H1 (cell line): ENCODE results near the gene RPRD1A. TPM values are rescaled to one million over a fixed set of nuclear protein-coding genes. Genes with fewer than 3 reads are reported as not detected.
A peak's percentile ranks its signal among the peaks of the same experiment; 100 is the strongest.

Experiments
- CTCF ChIA-PET: fragments of 300-600 bp; sonication (Branson Sonifier 250); formaldehyde crosslinking; loops from one replicate; lab custom pipeline; 2021; ENCODE audit not compliant: partially characterized antibody; lab: Charles Lee
- POLR2A ChIA-PET: fragments of 300-600 bp; sonication (Branson Sonifier 250); formaldehyde crosslinking; loops from one replicate; lab custom pipeline; 2021; ENCODE audit warnings: inconsistent platforms; ENCODE audit not compliant: partially characterized antibody; lab: Charles Lee
- DNase-seq, 2 experiments: peaks; one replicate each; pipeline versions ENCODE4 v3.0.0 to v3.0.0-alpha.2; 2010 to 2022; ENCODE audit warnings: low spot score in 2 of 2, low read depth in 1 of 2, mixed read lengths in 1 of 2
- FAIRE-seq: peaks from 2 replicates; lab custom pipeline; 2011; peaks lifted over from hg19 to GRCh38; lab: Jason Lieb, UNC
- H2AFZ ChIP-seq: 2 replicates; pipeline ENCODE4 v1.8.1; 2012; ENCODE audit warnings: low read length, inconsistent platforms
- H2AK5ac ChIP-seq: 2 replicates; pipeline ENCODE4 v1.6.1; 2013; ENCODE audit warnings: low read depth, low read length
- H2BK120ac ChIP-seq: replicated peaks from 2 replicates; pipeline ENCODE3; 2013; ENCODE audit warnings: low read depth, low read length, inconsistent platforms
- H2BK12ac ChIP-seq: 2 replicates; pipeline ENCODE4 v1.6.1; 2013; ENCODE audit warnings: low read depth, low read length
- H2BK15ac ChIP-seq: 2 replicates; pipeline ENCODE4 v1.6.1; 2013; ENCODE audit warnings: low read length
- H2BK20ac ChIP-seq: 2 replicates; pipeline ENCODE4 v1.6.1; 2013; ENCODE audit warnings: low read length
- H2BK5ac ChIP-seq: 2 replicates; pipeline ENCODE4 v1.6.1; 2013; ENCODE audit warnings: low read depth, low read length
- H3K14ac ChIP-seq: 2 replicates; pipeline ENCODE4 v1.6.1; 2013; ENCODE audit warnings: inconsistent platforms; ENCODE audit not compliant: insufficient read length
- H3K18ac ChIP-seq: 2 replicates; pipeline ENCODE4 v1.6.1; 2013; ENCODE audit warnings: low read length; ENCODE audit errors: extremely low read depth
- H3K23ac ChIP-seq: 2 replicates; pipeline ENCODE4 v1.6.1; 2013; ENCODE audit warnings: inconsistent platforms; ENCODE audit not compliant: insufficient read length
- H3K23me2 ChIP-seq: 2 replicates; pipeline ENCODE4 v1.6.1; 2013; ENCODE audit warnings: low read depth, low read length
- H3K27ac ChIP-seq: 2 replicates; pipeline ENCODE4 v1.6.1; 2011; ENCODE audit warnings: low read depth, low read length, inconsistent platforms
- H3K27me3 ChIP-seq, 4 experiments: replicated peaks in 1 of 4; 1 replicate in 1 of 4; 2 replicates in 3 of 4; pipeline versions ENCODE4 v1.6.1 to v1.8.1; 2011 to 2013; ENCODE audit warnings: low read length in 3 of 4, mild to moderate bottlenecking in 3 of 4, inconsistent platforms in 2 of 4, mixed read lengths in 2 of 4, moderate library complexity in 1 of 4; ENCODE audit not compliant: control insufficient read depth in 3 of 4, insufficient read depth in 3 of 4; ENCODE audit errors: extremely low read depth in 1 of 4
- H3K36me3 ChIP-seq, 4 experiments: 2 replicates each; pipeline versions ENCODE4 v1.6.1 to v1.8.1; 2011 to 2013; ENCODE audit warnings: mild to moderate bottlenecking in 4 of 4, low read length in 3 of 4, moderate library complexity in 2 of 4, control low read depth in 1 of 4, inconsistent platforms in 1 of 4; ENCODE audit not compliant: insufficient read depth in 4 of 4, control insufficient read depth in 2 of 4
- H3K4ac ChIP-seq: replicated peaks from 2 replicates; pipeline ENCODE3; 2013; ENCODE audit warnings: low read length, low read depth, mixed read lengths, inconsistent platforms; ENCODE audit not compliant: insufficient read length
- H3K4me1 ChIP-seq, 4 experiments: replicated peaks in 1 of 4; 1 replicate in 1 of 4; 2 replicates in 3 of 4; pipeline versions ENCODE4 v1.6.1 to v1.8.1; 2011 to 2013; ENCODE audit warnings: low read length in 3 of 4, inconsistent platforms in 2 of 4, mixed read lengths in 1 of 4; ENCODE audit not compliant: insufficient read depth in 4 of 4, control insufficient read depth in 3 of 4
- H3K4me2 ChIP-seq, 2 experiments: 2 replicates each; pipeline versions ENCODE4 v1.6.1 to v1.8.1; 2011 to 2013; ENCODE audit warnings: low read depth in 2 of 2, low read length in 2 of 2, control low read depth in 1 of 2, inconsistent platforms in 1 of 2, mild to moderate bottlenecking in 1 of 2; ENCODE audit not compliant: insufficient read depth in 1 of 2
- H3K4me3 ChIP-seq, 4 experiments: fragments of 200-600, 300-600 bp in 1 of 4; sonication (generic), shearing (Covaris generic), sonication (Bioruptor Twin) in 1 of 4; 2 replicates each; pipeline versions ENCODE4 v1.5.1 to v1.8.1; 2011 to 2016; ENCODE audit warnings: low read length in 4 of 4, low read depth in 3 of 4, control low read depth in 2 of 4, inconsistent platforms in 2 of 4, mild to moderate bottlenecking in 2 of 4, mixed read lengths in 1 of 4, moderate library complexity in 1 of 4; ENCODE audit not compliant: insufficient read depth in 2 of 4; ENCODE audit errors: extremely low read depth in 1 of 4
- H3K56ac ChIP-seq: replicated peaks from 2 replicates; pipeline ENCODE3; 2013; ENCODE audit warnings: low read depth, mild to moderate bottlenecking, mixed read lengths, low read length, inconsistent platforms; ENCODE audit not compliant: insufficient read length
- H3K79me1 ChIP-seq: 2 replicates; pipeline ENCODE4 v1.6.1; 2013; ENCODE audit warnings: low read depth, low read length, control low read depth
- H3K79me2 ChIP-seq, 2 experiments: 2 replicates each; pipeline versions ENCODE4 v1.6.1 to v1.8.1; 2012 to 2013; ENCODE audit warnings: low read length in 2 of 2, mild to moderate bottlenecking in 2 of 2, inconsistent platforms in 1 of 2; ENCODE audit not compliant: insufficient read depth in 2 of 2, control insufficient read depth in 1 of 2
- H3K9ac ChIP-seq, 4 experiments: replicated peaks in 1 of 4; 1 replicate in 1 of 4; 2 replicates in 3 of 4; pipeline versions ENCODE4 v1.6.1 to v1.8.1; 2011 to 2013; ENCODE audit warnings: low read depth in 3 of 4, low read length in 3 of 4, control low read depth in 2 of 4, mild to moderate bottlenecking in 2 of 4, moderate library complexity in 2 of 4, inconsistent platforms in 1 of 4; ENCODE audit errors: extremely low read depth in 1 of 4
- H3K9me3 ChIP-seq, 2 experiments: 2 replicates each; pipeline versions ENCODE4 v1.6.1 to v1.8.1; 2012 to 2013; ENCODE audit warnings: mild to moderate bottlenecking in 2 of 2, moderate library complexity in 2 of 2, control low read depth in 1 of 2, inconsistent platforms in 1 of 2, low read depth in 1 of 2, low read length in 1 of 2, mixed read lengths in 1 of 2; ENCODE audit not compliant: insufficient read depth in 2 of 2
- H4K20me1 ChIP-seq, 2 experiments: replicated peaks in 1 of 2; 2 replicates each; pipeline versions ENCODE3 to v1.8.1; 2011 to 2013; ENCODE audit warnings: inconsistent platforms in 2 of 2, low read length in 2 of 2, mild to moderate bottlenecking in 1 of 2; ENCODE audit not compliant: insufficient read depth in 2 of 2, control insufficient read depth in 1 of 2
- H4K5ac ChIP-seq: 2 replicates; pipeline ENCODE4 v1.6.1; 2013; ENCODE audit warnings: low read length, low read depth, mixed read lengths, inconsistent platforms; ENCODE audit not compliant: insufficient read length
- H4K8ac ChIP-seq: 2 replicates; pipeline ENCODE4 v1.8.0; 2013; ENCODE audit warnings: mild to moderate bottlenecking, moderate library complexity, low read length, inconsistent platforms; ENCODE audit not compliant: insufficient read depth; ENCODE audit errors: extremely low read depth
- H4K91ac ChIP-seq: replicated peaks from 2 replicates; pipeline ENCODE3; 2013; ENCODE audit warnings: low read length, mixed read lengths, inconsistent platforms; ENCODE audit not compliant: insufficient read length
- JUND ChIP-seq: IDR thresholded peaks from 2 replicates; pipeline ENCODE4 v1.6.1; 2011; ENCODE audit warnings: mild to moderate bottlenecking, improper control_type of control experiment, low read length
- POLR2AphosphoS5 ChIP-seq: IDR thresholded peaks from 2 replicates; pipeline ENCODE4 v1.6.1; 2011; ENCODE audit warnings: low read depth, low read length
- WGBS, 2 experiments: shearing (Covaris generic) in 1 of 2; methylation state at CpG; one replicate each; pipeline versions ENCODE4 v1.1.6 to v1.1.7; 2013 to 2015; ENCODE audit warnings: low lambda C conversion rate in 2 of 2, mixed read lengths in 2 of 2, inconsistent platforms in 1 of 2, low coverage in 1 of 2, missing lambda C conversion rate in 1 of 2; ENCODE audit not compliant: insufficient replicate concordance in 2 of 2, insufficient coverage in 1 of 2, insufficient read length in 1 of 2; ENCODE audit errors: extremely low coverage in 1 of 2, missing lambda C conversion rate in 1 of 2; 5-methylcytosine and 5-hydroxymethylcytosine counted together
- polyA plus RNA-seq, 7 experiments: library from polyadenylated mRNA; depleted of rRNA in 3 of 7; stranded (reverse) in 5 of 7; unstranded in 2 of 7; fragments of >200 nt in 5 of 7; fragments of 200-250 nt in 2 of 7; gene quantifications; 1 replicate in 5 of 7; 2 replicates in 1 of 7; 4 replicates in 1 of 7; pipeline versions ENCODE4 v1.2.1 to v1.2.3, GENCODE V29; 2011 to 2013; ENCODE audit warnings: missing spikeins in 2 of 7, mixed read lengths in 2 of 7
- total RNA-seq: library from RNA; stranded (reverse); fragmentation: NEBNext Ultra II Directional; extraction: Animal tissue kit (Norgen Biotek cat#: 25700); gene quantifications from 2 replicates; pipeline ENCODE4 v1.2.1, GENCODE V29; 2021

RPRD1A gene
- total and polyA plus RNA-seq, 2 of the 8 experiments (the other 6 are each of a cell fraction or from before 2014, with no cell fraction given) = 40.5 to 106 TPM

- Histone ChIP-seq H3K4me1 (no peaks in the 10 kb centered on the region), H3K27ac (no peak overlapping the region), H2BK20ac (no peak overlapping the region), H2AFZ (no peak overlapping the region), H2BK120ac (no peak overlapping the region), H3K9ac (no peak overlapping the region), H2BK5ac (no peak overlapping the region), H4K20me1 (no peaks in the 10 kb centered on the region), H4K91ac (no peak overlapping the region), H3K23me2 (no peaks in the 10 kb centered on the region), H3K27me3 (no peaks in the 10 kb centered on the region), H3K36me3 (no peaks in the 10 kb centered on the region), H2BK15ac (no peak overlapping the region), H3K79me1 (no peaks in the 10 kb centered on the region), H3K4me3 (no peak overlapping the region), H3K14ac (no peak overlapping the region), H3K79me2 (no peaks in the 10 kb centered on the region), H4K8ac (no peak overlapping the region)
- DNase-seq = no peak
- ChIA-PET CTCF (interaction anchor here (0.9 kb wide), 1 partner anchor 254 kb away, joined by 4 read pairs; no protein-coding TSS in a partner anchor), POLR2A (interaction anchor here (0.6 to 2.1 kb wide), 5 partner anchors 8 to 328 kb away, joined by 3 to 5 read pairs (median 3); no protein-coding TSS in a partner anchor)
- WGBS, 2 experiments = 88% methylated on average over 3 of the region's 3 CpGs; no CpG with 5 or more reads in 1 of the 2 experiments
- no peak for FAIRE-seq
- TF ChIP-seq JUND (no peak), POLR2AphosphoS5 (peak; percentile 36)
- TF ChIP-seq, all 59 proteins: peak for 1
- Histone ChIP-seq H2AK5ac (no peak overlapping the region), H3K23ac (no peak overlapping the region), H3K4ac (no peak overlapping the region), H3K18ac (no peak overlapping the region), H3K9me3 (no peaks in the 10 kb centered on the region), H3K4me2 (no peak overlapping the region), H3K56ac (no peak overlapping the region), H2BK12ac (no peak overlapping the region), H4K5ac (no peak overlapping the region)
These were observed 58.1 kb downstream of the RPRD1A start for GRCh38 chr18:36009214-36009613.
